GM21786 (cell line): Measurements from ENCODE around the gene SFTPA2.
"Not testable (repeated sequence)": the region's sequence is repeated elsewhere in the genome, so short reads cannot be mapped to it uniquely, and the experiment has no call there.

Experiments
- ATAC-seq: cut with Tn5 transposase; IDR thresholded peaks from one replicate; pipeline ENCODE4 v1.9.1; 2021; ENCODE audit not compliant: unreplicated experiment

Gene SFTPA2

GRCh38 chr10:79561257-79561656 is 1.1 kb upstream of the SFTPA2 start:
- ATAC-seq = no peak

GRCh38 chr10:79559726-79560125 is 481 bp downstream of the SFTPA2 start:
- no peak for ATAC-seq

GRCh38 chr10:79556961-79557360 is 3.2 kb downstream of the SFTPA2 start:
- ATAC-seq = not testable (repeated sequence)

GRCh38 chr10:79555354-79556309 is 4.6 kb downstream of the SFTPA2 start:
- no peak for ATAC-seq

GRCh38 chr10:79552143-79552542 is 8.1 kb downstream of the SFTPA2 start:
- ATAC-seq = no peak

GRCh38 chr10:79547973-79548372 is 12.2 kb downstream of the SFTPA2 start:
- no peak for ATAC-seq

GRCh38 chr10:79547128-79547527 is 13.1 kb downstream of the SFTPA2 start:
- ATAC-seq = not testable (repeated sequence)

GRCh38 chr10:79544926-79545659 is 15.1 kb downstream of the SFTPA2 start:
- not testable (repeated sequence) for ATAC-seq

- ATAC-seq = not testable (repeated sequence)
These were observed 15.8 kb downstream of the SFTPA2 start for GRCh38 chr10:79544408-79544807.

- ATAC-seq = no peak
These were observed 17.6 kb downstream of the SFTPA2 start for GRCh38 chr10:79542626-79543025.

- ATAC-seq = peak; percentile 98
These were observed 19.3 kb downstream of the SFTPA2 start for GRCh38 chr10:79540930-79541329.

GRCh38 chr10:79538311-79538710 is 21.9 kb downstream of the SFTPA2 start:
- not testable (repeated sequence) for ATAC-seq

- ATAC-seq = not testable (repeated sequence)
These were observed 26.4 kb downstream of the SFTPA2 start for GRCh38 chr10:79533903-79534175.

GRCh38 chr10:79533142-79533902 is 26.9 kb downstream of the SFTPA2 start:
- not testable (repeated sequence) for ATAC-seq

GRCh38 chr10:79528261-79528660 is 31.9 kb downstream of the SFTPA2 start:
- ATAC-seq = not testable (repeated sequence)

- ATAC-seq = peak; percentile 93
These were observed 35.0 kb downstream of the SFTPA2 start for GRCh38 chr10:79525049-79525710.

- ATAC-seq = not testable (repeated sequence)
These were observed 36.9 kb downstream of the SFTPA2 start for GRCh38 chr10:79523157-79523853.

GRCh38 chr10:79522464-79522863 is 37.7 kb downstream of the SFTPA2 start:
- not testable (repeated sequence) for ATAC-seq

- ATAC-seq = not testable (repeated sequence)
These were observed 38.5 kb downstream of the SFTPA2 start for GRCh38 chr10:79521751-79522150.

GRCh38 chr10:79517567-79517966 is 42.6 kb downstream of the SFTPA2 start:
- not testable (repeated sequence) for ATAC-seq
